Umbilical cord (tissue), 2 donors: ENCODE data around the gene NCK1. TPM values are rescaled to one million over a fixed set of nuclear protein-coding genes. Genes with fewer than 3 reads are reported as not detected.

Source experiments
- DNase-seq: peaks from one replicate; pipeline ENCODE4 v3.0.0-alpha.2; 2015; ENCODE audit warnings: low spot score
- total RNA-seq: library from RNA; depleted of rRNA; stranded (reverse); fragments of >200 nt; gene quantifications from one replicate; pipeline ENCODE4 v1.2.3, GENCODE V29; 2014; ENCODE audit warnings: low replicate concordance; ENCODE audit not compliant: insufficient read depth

NCK1 gene
- total RNA-seq, 1 donor from 2014 or later = 89.6 TPM

DNA sequence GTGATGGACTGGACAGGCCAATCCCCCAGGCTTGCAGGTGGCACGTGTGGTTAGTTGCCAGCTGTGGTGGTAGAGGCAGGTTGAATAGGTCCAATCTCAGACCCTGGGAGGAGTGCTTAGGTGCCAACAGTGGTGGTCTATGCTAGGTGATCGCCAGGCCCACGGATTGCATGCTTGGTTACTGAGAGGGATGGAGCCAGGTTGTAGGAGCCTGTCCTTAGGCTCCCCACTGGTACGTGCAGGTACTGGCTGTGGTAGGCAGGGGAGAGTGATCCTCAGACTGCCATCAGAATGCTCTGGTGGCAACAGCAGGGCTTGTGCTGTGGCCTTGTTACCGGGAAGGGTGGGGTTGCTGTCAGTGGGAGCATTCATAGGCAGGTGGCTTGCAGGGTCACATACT is 44.7 kb downstream of the NCK1 start:
- DNase-seq = no peak

DNA sequence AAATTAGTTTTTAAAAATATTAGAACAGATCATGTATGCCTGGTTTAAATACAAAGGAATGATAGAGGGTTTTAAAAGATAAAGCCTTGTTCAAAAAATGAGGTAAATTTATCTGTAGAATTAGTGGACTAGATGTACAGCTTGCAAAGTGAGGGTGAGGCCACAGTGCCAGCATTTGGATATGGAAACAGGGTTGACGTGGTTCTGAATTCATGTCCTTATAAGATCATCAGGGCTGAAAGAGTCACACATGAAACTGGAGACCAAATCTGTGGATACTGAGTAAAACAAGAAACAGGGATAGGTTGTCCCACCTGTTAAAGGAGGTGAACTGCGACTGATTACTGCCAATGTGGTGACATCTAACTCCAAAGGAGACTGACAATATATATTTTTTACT is 46.3 kb downstream of the NCK1 start:
- no peak for DNase-seq

DNA sequence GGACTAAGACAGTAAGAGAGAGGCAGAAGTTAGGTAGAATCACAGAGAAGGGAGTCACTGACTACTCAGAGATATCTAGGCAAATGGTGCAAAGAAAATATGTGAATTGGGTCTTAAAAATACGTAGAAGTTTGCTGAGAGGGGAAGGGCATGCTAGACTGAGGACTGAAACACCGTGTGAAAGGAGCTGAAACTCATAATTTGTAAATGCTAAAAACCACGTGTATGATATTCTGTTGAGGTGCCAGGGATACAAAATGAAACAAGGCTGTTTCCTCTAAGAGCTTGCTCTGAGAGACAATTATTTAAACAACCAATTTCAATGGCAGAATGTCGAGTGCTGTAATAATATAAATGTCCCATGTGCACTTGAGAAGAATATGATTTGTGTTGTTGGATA is 47.2 kb downstream of the NCK1 start:
- DNase-seq = no peak

DNA sequence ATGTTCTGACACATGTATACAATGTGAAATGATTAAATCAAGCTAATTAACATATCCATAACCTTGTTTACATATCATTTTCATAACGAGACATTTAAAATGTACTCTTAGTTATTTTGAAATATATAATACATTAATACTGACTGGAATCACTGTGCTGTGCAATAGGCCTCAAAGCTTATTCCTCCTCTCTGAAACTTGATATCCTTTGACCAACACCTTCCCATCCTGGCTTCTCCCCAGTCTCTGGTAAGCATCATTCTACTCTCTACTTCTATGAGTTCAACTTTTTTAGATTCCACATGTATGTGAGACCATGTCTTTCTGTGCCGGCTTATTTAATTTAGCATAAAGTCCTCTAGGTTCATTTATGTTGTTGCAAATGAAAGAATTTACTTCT is 48.7 kb downstream of the NCK1 start:
- DNase-seq = no peak

DNA sequence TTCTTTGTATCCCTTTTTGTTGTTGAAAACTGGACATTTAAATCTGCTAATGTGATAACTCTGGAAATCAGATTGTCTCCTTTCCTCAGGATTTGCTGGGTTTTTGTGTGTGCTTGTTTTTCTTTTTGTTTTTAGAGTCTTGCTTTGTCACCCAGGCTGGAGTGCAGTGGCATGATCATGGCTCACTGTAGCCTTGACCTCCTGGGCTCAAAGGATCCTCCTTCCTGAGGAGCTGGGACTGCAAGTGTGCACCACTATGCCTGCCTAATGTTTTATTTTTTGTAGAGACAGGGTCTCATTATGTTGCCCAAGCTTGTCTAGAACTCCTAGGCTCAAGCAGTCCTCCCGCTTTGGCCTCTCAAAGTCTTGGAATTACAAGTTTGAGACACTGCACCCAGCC is 51.2 kb downstream of the NCK1 start:
- no peak for DNase-seq

DNA sequence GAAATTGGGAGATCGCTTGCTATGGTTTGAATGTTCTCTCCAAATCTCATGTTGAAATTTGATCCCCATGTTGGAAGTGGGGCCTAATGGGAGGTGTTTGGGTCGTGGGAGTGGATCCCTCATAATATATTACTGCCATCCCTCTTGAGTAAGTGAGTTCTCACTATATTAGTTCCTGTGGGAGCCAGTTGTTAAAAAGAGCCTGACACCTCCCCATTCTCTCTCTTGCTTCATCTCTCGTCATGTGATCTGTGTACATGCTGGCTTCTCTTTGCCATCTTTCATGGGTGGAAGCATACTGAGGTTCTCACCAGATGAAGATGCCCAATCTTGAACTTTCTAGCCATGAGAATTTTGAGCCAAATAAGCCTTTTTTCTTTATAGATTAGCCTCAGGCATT is 52.7 kb downstream of the NCK1 start:
- DNase-seq = no peak

DNA sequence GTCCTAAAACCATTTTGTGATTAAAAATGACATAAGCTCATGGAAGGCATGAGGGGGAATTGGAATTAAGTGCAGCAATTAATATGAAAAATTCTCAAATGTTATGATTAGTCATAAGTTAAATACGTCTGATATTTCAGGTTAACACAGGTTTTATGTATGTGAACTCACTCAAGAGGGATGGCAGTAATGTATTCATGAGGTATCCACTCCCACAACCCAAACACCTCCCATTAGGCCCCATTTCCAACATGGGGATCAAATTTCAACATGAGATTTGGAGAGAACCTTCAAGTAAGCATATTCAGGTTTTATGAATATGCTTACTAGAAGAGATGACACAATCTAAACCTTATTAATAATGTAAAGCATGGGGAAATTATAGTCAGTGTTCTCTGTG is 54.2 kb downstream of the NCK1 start:
- no peak for DNase-seq

DNA sequence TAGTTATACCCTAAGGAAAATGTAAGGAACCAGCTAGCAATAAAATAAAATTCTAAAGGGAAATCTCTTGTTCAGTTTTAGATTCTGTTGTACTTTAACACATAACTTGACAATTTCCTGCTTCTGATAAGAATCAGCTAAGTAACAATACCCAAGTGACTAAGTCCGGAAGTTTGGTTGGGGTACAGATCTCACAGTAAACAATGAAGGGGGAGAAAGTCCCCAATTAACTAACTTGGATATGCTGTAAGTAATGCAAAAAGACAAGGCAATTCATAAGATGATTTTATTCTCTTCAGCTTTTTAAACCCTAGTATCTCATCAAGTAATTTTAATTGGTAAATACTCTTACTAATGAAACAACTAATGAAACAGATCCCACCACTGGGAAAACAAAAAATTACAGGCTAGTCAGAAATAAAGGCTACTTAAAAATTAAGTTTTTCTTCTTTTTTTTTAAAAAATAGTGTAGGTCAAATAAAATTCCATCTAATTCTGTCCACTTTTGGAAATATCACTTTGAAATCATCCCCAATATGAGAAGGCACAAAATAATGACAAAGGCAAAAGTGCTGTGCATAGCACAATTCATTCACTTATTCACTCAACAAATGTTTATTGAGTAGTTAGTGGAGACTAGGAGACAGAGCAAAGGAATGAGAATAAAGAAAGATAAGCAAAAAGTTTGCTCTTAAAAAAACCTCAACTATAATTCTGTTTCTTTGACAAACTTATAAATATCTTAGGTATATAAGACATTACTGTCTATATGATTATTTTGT is 58.0 kb downstream of the NCK1 start:
- DNase-seq = no peak

DNA sequence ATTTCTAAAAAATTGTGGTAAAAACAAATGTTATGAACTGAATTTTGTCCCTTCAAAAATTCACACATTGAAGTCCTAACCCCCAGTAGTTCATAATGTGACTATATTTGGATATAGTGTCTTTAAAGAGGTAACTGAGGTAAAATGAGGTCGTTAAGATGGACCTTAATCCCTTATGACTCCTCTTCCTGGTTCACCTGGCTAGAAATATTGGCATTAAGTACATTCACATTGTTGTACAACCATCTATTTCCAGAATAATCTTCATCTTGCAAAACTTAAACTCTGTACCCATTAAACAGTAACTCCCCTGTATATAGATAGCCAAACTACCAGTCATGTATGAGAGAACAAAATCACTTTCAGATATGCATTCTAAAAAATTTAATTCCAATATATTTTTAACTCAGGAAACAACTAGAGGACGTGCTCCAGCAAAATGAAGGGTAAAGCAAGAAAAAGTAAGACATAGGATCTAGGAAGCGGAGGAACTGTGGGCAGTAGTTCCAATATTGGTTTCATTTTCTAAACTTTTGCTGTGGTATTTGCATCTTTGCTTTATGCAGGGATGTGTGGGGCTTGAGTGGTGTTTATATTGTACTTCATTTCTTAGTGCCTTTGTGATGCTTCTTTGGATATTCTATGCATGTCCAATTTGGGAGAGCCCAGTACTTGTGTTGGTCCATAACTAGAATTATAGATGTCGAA is 59.0 kb downstream of the NCK1 start:
- DNase-seq = no peak

DNA sequence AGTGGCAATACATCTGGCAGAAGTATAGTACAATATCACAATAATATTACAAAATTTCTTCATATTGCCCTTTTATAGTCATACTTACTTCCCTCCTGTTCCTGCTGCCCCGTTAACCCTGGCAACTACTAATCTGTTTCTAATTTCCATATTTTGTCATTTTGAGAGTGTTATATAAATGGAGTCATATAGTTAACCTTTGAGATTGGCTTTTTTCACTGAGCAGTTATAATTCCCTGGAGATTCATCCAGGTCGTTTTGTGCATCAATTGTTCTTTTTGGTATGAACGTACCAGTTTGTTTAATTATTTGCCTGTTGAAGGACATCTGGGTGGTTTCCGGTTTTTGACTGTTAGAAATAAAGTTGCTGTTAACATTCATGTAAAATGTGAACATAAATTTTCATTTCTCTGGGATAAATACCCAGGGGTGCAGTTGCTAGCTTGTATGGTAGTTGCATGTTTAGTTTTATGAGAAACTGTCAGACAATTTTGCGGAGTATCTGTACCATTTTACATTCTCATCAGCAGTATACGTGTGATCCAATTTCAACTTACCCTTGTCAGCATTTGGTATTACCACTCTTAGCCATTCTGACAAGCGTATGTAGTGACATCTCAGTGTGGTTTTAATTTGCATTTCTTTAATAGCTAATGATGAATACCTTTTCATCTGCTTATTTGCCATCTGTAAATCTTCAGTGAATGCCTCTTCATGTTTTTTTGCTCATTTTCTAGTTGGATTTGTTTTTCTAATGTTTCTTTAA is 63.6 kb downstream of the NCK1 start:
- no peak for DNase-seq

DNA sequence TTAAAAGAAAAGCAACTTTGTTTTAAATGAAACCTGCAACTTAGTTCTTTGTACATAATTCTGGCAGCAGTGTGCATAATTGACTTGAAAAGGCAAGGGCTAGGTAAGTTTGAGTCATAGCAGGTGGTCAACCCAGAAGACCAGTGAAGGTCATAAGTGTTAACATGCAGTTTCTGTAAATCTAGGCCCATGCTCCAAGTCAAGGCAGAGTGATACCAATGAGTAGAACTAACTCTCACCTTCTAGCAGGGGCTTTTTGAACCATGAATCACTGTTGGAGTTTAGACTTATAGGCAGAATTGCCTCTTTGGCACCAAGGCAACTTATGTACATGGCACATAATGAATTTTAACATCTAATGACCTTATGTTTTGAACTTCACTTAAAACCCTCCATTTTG is 66.2 kb downstream of the NCK1 start:
- DNase-seq = no peak

DNA sequence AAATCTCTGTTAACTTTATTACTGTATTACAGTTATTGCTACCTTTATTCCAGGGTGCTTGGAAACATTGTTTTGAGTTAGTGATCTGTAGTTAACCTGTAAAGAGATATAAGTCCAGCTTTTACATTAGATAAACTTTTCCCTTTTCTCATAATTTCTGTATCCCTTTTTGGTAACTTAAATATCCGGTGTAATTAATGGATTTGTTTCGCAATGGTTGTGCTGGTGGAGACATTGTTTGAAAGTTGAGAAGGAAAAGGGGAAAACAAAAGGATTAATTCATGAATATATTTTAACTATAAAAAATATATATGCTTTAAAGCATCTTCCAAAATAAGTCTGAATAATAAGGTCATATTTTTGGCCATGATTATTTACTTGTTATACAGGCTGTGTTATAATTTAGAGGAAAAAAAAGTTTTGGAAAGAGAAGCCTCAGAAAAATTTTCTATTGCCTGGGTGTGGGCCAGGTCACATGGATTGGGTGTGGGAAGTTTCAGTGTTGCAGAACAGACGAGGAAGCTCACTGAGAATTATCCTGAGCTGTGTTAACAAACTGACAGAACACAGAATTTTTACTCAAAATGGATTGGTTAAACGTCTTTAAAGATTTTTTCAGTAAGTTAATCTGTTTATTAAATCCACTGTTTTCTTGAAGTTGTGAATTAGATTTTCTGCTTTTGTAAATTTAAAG is 68.1 kb downstream of the NCK1 start:
- DNase-seq = peak; percentile 71

DNA sequence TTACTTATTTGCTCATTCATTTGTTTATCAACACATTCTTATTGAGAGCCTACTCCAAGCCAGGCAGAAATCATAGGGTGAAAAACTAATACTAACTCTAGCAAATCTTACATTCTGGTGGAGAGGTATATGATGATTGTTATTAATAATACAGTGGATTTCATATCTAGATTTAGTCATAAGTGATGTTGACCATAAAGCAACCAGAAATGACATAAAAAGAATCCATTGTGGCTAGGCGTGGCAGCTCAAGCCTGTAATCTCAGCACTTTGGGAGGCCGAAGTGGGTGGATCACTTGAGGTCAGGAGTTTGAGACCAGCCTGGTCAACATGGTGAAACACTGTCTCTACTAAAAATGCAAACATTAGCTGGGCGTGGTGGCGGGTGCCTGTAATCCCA is 69.6 kb downstream of the NCK1 start:
- DNase-seq = no peak

DNA sequence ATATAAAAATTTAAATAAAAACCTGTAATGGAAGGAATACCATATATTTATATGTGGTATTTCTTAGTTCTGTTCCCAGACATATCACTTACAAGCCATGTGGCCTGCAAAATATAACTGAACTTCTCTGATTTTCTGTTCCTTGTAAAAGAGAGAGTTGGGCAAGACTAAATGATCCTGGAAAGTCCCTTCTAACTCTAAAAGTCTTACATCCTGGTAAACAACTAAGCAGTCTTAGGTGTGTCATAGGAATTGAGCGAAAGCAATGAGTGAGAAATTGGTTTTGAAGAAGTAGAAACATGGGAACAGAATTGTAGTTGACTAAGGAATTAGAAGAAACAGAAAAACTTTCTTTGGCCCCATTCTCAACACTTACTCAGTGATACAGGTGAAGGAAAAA is 70.5 kb downstream of the NCK1 start:
- DNase-seq = no peak

DNA sequence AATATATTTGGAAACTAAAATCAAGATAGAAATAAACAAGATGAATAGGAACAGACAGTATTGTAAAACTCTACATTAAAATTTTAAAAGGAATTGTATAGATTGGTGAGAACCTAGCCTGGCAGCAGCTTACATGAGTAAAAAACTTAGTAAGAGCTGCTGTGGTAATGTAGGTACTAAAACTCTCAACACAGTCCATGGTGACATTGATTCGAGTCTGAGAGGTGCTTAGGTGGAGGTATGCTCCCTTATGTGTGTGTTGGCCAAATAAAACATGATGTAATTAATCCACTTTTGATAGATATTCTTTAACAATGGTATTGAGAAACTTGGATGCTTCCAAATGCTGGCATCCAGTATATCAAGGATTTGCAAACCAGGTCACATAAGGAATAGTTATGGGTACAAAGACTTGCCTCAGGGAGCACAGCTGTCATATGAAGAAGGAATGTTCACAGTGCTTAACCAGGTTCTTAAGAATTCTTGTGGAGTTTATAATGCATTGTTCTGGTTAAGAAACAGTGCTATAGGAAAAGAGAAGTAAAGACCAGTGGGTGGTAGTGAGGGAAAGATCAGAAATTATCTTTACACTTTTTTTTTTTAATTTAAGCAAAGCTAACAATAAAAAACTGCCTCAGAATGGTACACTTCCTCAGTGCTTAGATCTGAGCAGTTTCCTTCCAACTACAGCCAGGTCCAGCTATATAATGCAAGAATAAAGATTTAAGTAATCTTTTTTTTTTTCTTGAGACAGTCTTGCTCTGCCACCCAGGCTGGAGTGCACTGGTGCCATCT is 71.2 kb downstream of the NCK1 start:
- DNase-seq = no peak

DNA sequence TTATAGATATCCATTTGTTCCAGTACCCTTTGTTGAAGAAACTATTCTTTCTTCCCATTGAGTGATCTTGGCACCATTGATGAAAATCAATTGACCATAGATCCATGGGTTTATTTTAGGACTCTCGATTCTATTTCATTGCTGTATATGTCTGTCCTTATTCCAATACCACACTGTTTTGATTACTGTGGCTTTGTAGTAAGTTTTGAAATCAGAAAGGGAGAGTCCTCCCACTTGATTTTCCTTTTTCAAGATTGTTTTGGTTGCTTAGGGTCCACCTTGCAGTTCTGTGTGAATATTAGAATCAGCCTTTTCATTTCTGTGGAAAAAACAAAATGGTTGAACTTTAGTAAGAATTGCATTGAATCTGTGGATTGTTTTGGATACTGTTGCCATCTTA is 75.2 kb downstream of the NCK1 start:
- no peak for DNase-seq

DNA sequence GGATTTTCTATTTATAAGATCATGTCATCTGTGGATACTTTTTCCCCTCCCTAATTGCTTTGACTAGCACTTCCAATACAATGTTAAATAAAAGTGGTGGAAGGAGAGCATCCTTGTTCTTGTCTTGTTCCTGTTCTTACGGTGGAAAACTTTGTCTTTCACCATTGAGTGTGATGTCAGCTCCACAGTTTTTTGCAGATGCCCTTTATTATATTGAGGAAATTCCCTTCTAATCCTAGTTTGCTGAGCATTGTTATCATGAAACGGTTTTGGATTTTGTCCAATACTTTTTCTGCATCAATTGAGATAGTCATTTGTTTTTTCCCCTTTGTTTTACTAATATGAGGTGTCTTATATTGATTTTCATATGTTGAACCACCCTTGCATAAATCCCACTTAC is 75.8 kb downstream of the NCK1 start:
- DNase-seq = no peak

DNA sequence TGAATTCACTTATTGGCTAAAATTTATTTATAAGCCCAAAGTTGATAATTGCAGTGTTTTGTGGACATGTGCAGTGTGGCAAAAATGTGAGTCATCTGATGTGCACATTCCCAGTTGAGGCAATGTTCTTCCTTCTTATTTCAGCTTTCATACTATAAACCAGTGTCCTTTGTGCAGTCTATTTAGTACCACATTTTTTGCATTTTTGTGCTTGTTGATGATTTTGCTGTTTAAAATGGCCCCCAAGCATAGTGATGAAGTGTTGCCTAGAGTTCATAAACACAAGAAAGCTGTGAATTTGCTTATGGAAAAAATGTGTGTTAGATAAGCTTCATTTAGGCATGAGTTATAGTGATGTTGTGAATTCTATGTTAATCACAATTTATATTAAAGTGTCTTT is 76.3 kb downstream of the NCK1 start:
- DNase-seq = no peak

DNA sequence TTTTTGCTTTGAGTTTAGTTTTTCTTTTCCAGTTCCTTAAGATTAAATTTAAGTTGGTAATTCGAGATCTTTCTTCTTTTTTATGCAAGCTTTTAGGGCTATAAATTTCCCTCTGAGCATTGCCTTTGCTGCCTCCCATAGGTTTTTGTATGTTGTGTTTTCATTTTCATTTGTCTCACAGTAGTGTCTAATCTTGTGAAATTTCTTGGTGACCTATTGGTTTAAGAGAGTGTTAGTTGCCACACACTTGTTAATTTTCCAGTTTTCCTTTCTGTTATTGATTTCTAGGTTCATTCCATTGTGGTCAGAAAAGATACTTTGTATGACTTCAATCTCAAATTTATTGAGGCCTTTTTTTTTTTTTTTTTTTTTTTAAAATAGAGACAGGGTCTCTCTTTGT is 77.5 kb downstream of the NCK1 start:
- no peak for DNase-seq

DNA sequence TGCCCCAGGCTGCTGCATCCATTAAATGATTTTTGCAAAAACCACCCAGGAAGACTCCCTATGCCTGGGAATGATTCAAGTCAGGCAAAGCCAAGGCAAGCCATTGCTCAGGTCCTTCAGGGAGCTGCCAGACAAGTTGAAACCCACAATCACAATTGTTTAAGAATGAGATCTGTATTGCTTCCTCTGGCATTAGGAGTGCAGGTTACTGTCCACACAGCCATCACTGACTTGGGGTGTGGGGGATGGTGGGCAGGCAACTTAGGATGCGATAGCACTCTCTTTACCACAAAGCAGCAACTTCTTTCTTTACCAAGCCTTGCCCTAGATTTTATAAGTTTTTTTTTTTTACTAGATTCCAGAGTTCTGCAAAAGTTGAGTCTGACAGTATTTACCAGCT is 80.8 kb downstream of the NCK1 start:
- no peak for DNase-seq

DNA sequence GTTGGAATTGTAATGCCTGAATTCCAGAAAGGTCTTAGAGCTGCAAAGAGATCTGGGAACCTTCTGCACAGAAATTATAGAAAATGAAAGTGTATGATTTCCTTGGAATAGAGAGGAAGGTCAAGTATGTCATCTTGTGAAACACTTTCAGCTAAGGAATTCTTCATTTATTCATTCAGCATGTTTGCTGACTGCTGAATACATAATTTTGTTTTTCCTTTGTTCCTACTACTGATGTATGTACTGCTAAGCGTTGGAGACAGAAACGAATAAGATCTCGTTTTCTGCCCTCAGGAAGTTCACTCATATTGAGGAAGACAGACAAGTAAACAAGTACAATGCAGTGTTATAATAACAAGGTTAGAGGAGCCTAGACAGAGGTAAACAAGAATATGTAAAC is 81.4 kb downstream of the NCK1 start:
- no peak for DNase-seq
